HG03457 (cell line): ENCODE measurements around the gene KLHL7.
"Not testable (repeated sequence)": the region's sequence is repeated elsewhere in the genome, so short reads cannot be mapped to it uniquely, and the experiment has no call there.

ENCODE experiments used
- ATAC-seq: cut with Tn5 transposase; IDR thresholded peaks from one replicate; pipeline ENCODE4 v1.9.1; 2021; ENCODE audit warnings: moderate number of reproducible peaks; ENCODE audit not compliant: unreplicated experiment

Gene KLHL7

DNA sequence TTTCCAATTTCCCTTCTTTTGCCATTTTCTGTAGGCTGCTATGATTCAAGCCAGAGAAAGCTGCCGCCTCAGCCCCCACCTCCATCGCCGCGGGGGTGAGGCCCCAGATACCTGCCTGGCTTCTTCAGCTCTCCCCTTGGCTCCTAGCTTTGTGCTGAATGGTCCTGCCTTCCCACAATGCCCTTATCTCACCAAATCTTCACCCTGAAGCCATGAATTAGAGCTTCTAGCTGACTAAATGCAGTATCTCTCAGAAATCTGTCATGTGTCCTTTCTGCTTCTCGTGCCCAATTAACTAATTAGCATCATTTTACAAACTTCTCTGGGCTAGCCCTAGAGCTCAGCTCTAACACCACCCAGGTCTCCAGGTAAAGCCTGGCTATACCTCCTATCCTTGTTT is 108.8 kb downstream of the KLHL7 start:
- ATAC-seq, result no peak

GRCh38 chr7:23214938-23215337 is 109.4 kb downstream of the KLHL7 start:
- ATAC-seq, result no peak

GRCh38 chr7:23216021-23216420 is 110.4 kb downstream of the KLHL7 start:
- no peak for ATAC-seq

DNA sequence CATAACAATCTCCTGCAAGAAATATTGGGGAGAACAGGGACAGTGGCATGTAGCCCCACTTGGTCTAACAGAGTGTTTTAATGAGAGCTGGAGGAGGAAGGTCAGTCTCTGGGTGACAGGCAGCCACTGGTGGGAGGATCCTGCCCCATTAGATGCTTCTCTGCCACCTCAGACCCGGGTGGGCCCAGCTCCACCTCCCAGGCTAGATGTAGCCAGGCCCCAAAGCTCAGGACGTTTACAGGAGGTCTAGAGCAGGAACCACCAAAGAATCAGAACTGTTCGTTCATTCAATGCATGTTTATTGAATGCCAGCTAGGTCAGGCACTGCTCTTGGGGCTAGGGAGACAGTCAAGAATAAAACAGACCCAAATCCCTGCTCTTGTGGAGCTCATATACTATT is 112.6 kb downstream of the KLHL7 start:
- no peak for ATAC-seq

- ATAC-seq, result no peak
Observed at GRCh38 chr7:23220690-23221305, 115.2 kb downstream of the KLHL7 start.

- no peak for ATAC-seq
Observed at GRCh38 chr7:23222439-23223030, 117.0 kb downstream of the KLHL7 start.

DNA sequence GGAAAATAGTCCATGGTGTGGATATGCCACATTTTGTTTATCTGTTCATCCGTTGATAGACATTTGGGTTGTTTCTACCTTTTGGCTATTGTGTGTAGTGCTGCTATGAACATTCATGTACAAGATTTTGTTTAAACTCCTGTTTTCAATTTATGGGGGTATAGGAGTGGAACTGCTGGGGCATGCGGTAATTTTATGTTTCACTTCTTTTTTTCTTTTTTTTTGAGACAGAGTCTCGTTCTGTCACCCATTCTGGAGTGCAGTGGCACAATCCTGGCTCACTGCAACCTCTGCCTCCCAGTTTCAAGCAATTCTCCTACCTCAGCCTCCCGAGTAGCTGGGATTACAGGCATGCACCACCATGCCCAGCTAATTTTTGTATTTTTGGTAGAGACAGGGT is 118.8 kb downstream of the KLHL7 start:
- ATAC-seq, result not testable (repeated sequence)

DNA sequence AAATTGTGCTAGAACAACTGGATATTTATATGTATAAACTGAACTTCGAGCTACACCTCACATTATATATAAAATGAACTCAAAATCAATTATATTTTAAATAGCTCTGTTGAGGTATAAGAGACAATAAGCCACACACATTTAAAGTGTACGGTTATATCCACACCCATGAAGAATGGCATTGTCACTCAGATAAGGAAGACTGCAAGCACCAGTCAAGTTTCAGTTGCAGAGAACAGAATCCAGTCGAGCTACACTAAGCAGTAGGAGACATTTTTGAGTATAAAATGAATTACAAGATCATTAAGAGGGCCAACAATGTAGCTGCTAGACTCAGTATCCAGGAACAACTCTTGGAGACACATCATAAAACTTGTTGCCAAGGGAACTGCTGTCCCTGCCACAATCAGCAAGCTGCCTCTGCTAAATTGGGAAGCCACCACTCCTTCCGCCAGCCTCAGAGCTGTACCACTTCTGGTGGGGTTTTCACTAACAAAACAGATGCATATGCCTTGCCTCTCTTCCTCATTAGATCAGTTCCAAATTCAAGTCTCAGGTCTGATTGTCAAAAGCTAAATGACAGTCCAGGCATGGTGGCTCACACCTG is 121.4 kb downstream of the KLHL7 start:
- no peak for ATAC-seq
